Neural crest cell (in vitro differentiated cells): ENCODE data around the gene HK2. TPM values are rescaled to one million over a fixed set of nuclear protein-coding genes. Genes with fewer than 3 reads are reported as not detected.

Source experiments
- DNase-seq: peaks from one replicate; pipeline ENCODE4 v3.0.0; 2021; ENCODE audit warnings: low read depth, mixed read lengths, low spot score
- H3K27ac Mint-ChIP-seq: one replicate; pipeline ENCODE4 v1.8.0; 2021; ENCODE audit warnings: mild to moderate bottlenecking, mixed read lengths; ENCODE audit not compliant: unreplicated experiment
- H3K27me3 Mint-ChIP-seq: 2 replicates; pipeline ENCODE4 v1.8.0; 2021; ENCODE audit warnings: low read depth, mild to moderate bottlenecking, mixed read lengths
- H3K36me3 Mint-ChIP-seq: 2 replicates; pipeline ENCODE4 v1.8.0; 2021; ENCODE audit warnings: low read depth, mild to moderate bottlenecking, mixed read lengths
- H3K4me1 Mint-ChIP-seq: 2 replicates; pipeline ENCODE4 v1.8.0; 2021; ENCODE audit warnings: mixed read lengths
- H3K4me3 Mint-ChIP-seq: one replicate; pipeline ENCODE4 v1.8.0; 2021; ENCODE audit warnings: mild to moderate bottlenecking, mixed read lengths
- H3K9me3 Mint-ChIP-seq: 2 replicates; pipeline ENCODE4 v1.8.0; 2021; ENCODE audit warnings: mixed read lengths
- CTCF ChIP-seq: fragments of 200-600 bp; sonication (generic); conservative IDR thresholded peaks from 2 replicates; pipeline ENCODE4 v1.5.0; 2021; ENCODE audit warnings: antibody characterized with exemption, mild to moderate bottlenecking
- total RNA-seq: library from RNA; stranded (reverse); gene quantifications from 2 replicates; pipeline ENCODE4 v1.2.1, GENCODE V29; 2021

The HK2 gene
- total RNA-seq, 1 donor from 2014 or later = 40.1 TPM

- Mint-ChIP-seq H3K4me3 (no peak overlapping the region), H3K27me3 (no peaks in the 10 kb centered on the region), H3K27ac (no peak overlapping the region), H3K9me3 (no peaks in the 10 kb centered on the region), H3K4me1 (peaks cover 15% of the 10 kb centered on the region), H3K36me3 (peaks cover 4% of the 10 kb centered on the region)
- no peak for DNase-seq
- TF ChIP-seq CTCF = no peak
Observed at GRCh38 chr2:74856599-74856998, 22.7 kb downstream of the HK2 start.

GRCh38 chr2:74857215-74857614 lies 23.3 kb downstream of the HK2 start:
- Mint-ChIP-seq H3K4me1 (peaks cover 9% of the 10 kb centered on the region), H3K27ac (no peak overlapping the region), H3K4me3 (no peak overlapping the region), H3K27me3 (no peaks in the 10 kb centered on the region), H3K36me3 (peaks cover 4% of the 10 kb centered on the region), H3K9me3 (no peaks in the 10 kb centered on the region)
- no peak for DNase-seq
- TF ChIP-seq CTCF = no peak

DNA sequence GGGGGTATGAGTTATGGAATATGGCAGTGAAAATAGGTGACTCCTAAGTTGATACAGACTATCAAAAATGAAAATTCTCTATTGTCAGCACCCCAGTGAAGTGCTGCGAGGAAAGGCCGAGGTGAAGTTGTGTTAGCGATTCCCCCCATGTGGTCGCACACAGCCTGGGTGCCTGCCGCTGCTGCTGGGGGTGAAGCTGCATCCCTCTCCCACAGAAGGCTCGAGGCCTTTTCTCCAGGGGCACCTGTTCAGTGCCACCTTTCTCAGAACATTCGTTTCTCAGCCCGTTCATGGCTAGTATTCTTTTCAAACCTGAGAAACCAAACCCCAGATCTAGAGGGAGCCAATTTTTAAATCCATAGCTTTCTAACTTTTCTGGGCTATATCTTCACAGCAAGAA lies 23.8 kb downstream of the HK2 start:
- Mint-ChIP-seq H3K27ac (no peak overlapping the region), H3K4me3 (no peak overlapping the region), H3K36me3 (peaks cover 4% of the 10 kb centered on the region), H3K27me3 (no peaks in the 10 kb centered on the region), H3K4me1 (peaks cover 8% of the 10 kb centered on the region), H3K9me3 (no peaks in the 10 kb centered on the region)
- TF ChIP-seq CTCF = no peak
- DNase-seq = no peak

GRCh38 chr2:74858281-74858680 lies 24.4 kb downstream of the HK2 start:
- Mint-ChIP-seq H3K27me3 (no peaks in the 10 kb centered on the region), H3K36me3 (peaks cover 4% of the 10 kb centered on the region), H3K4me1 (peaks cover 8% of the 10 kb centered on the region), H3K4me3 (no peak overlapping the region), H3K27ac (peak overlapping the region; percentile 1), H3K9me3 (no peaks in the 10 kb centered on the region)
- no peak for DNase-seq
- TF ChIP-seq CTCF = no peak

DNA sequence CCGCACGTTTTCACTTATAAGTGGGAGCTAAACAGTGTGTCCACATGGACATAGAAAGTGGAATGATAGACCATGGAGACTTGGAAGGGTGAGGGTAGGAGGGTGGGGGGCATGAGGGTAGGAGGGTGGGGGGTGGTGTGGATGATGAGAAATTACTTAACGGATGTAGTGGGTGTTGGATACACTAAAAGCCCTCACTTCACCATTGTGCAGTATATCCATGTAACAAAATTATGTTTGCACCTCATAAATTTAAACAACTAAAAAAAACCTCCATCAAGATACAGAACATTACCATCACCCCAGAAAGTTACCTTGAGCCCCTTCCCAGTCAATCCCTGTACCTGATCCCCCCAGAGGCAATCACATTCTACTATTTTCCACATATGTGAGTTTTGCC lies 26.2 kb downstream of the HK2 start:
- H3K9me3 Mint-ChIP-seq = no peaks in the 10 kb centered on the region
- no peak for DNase-seq
- H3K27ac Mint-ChIP-seq = no peak overlapping the region
- H3K4me3 Mint-ChIP-seq = no peak overlapping the region
- peaks cover 4% of the 10 kb centered on the region for H3K36me3 Mint-ChIP-seq
- H3K27me3 Mint-ChIP-seq = no peaks in the 10 kb centered on the region
- peaks cover 8% of the 10 kb centered on the region for H3K4me1 Mint-ChIP-seq
- no peak for TF ChIP-seq CTCF

GRCh38 chr2:74860521-74860920 lies 26.6 kb downstream of the HK2 start:
- TF ChIP-seq CTCF = no peak
- Mint-ChIP-seq H3K4me3 (no peak overlapping the region), H3K27me3 (no peaks in the 10 kb centered on the region), H3K36me3 (peaks cover 2% of the 10 kb centered on the region), H3K4me1 (peaks cover 8% of the 10 kb centered on the region), H3K27ac (no peak overlapping the region), H3K9me3 (no peaks in the 10 kb centered on the region)
- no peak for DNase-seq
